ENCODE measurements around the gene NR2E3.

DNA sequence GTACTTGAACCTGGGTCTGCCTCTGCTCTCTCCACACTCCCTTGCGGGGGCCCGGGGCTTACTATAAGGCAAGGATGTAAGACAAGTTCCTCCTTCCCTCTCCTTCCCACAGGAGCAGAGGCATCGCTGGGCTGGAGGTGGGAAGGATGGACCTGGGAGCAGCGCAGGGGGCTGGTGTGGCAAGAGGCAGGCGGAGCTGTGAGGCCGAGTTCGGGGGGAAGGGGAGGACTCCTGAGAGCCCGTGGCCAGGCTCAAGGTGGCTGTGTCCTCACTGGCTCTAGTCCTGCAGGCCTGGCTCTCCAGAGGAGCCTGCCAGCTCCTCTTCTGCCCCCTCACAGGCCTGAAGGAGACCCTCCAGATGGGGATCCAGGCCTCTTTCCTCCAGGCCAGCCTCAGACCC is 1.0 kb upstream of the NR2E3 start:
- TF ChIP-seq CTCF (conservative IDR thresholded peaks at IDR 0.05; ENCODE audit: low read length) (no peak), EZH2phosphoT487 (IDR thresholded peaks at IDR 0.05; ENCODE audit: borderline replicate concordance, low read depth, low read length) (no peak)

Data from OCI-LY7 (cell line).